Endothelial cell (in vitro differentiated cells): ENCODE results near the gene CDH26. TPM values are rescaled to one million over a fixed set of nuclear protein-coding genes. Genes with fewer than 3 reads are reported as not detected.

Experiments used
- DNase-seq: peaks from one replicate; pipeline ENCODE4 v3.0.0; 2021; ENCODE audit warnings: low spot score
- H3K27ac Mint-ChIP-seq: one replicate; pipeline ENCODE4 v1.8.0; 2021; ENCODE audit warnings: mixed read lengths, inconsistent platforms; ENCODE audit not compliant: unreplicated experiment
- H3K27me3 Mint-ChIP-seq: one replicate; pipeline ENCODE4 v1.8.0; 2021; ENCODE audit warnings: mild to moderate bottlenecking, moderate library complexity, mixed read lengths, inconsistent platforms; ENCODE audit not compliant: unreplicated experiment
- H3K36me3 Mint-ChIP-seq: one replicate; pipeline ENCODE4 v1.8.0; 2021; ENCODE audit warnings: mild to moderate bottlenecking, low read depth, mixed read lengths, inconsistent platforms; ENCODE audit not compliant: unreplicated experiment
- H3K4me1 Mint-ChIP-seq: one replicate; pipeline ENCODE4 v1.8.0; 2021; ENCODE audit warnings: mild to moderate bottlenecking, mixed read lengths, inconsistent platforms; ENCODE audit not compliant: unreplicated experiment
- H3K4me3 Mint-ChIP-seq: one replicate; pipeline ENCODE4 v1.8.0; 2021; ENCODE audit warnings: mild to moderate bottlenecking, mixed read lengths, inconsistent platforms; ENCODE audit not compliant: unreplicated experiment
- H3K9me3 Mint-ChIP-seq: one replicate; pipeline ENCODE4 v1.8.0; 2021; ENCODE audit warnings: mixed read lengths, inconsistent platforms; ENCODE audit not compliant: unreplicated experiment
- CTCF ChIP-seq: fragments of 200-600 bp; sonication (generic); IDR thresholded peaks from one replicate; pipeline ENCODE4 v1.5.0; 2021; ENCODE audit warnings: antibody characterized with exemption; ENCODE audit not compliant: unreplicated experiment
- total RNA-seq: library from RNA; stranded (reverse); fragmentation: NEBNext Ultra II Directional; extraction: Animal tissue kit (Norgen Biotek cat#: 25700); gene quantifications from one replicate; pipeline ENCODE4 v1.2.1, GENCODE V29; 2021; ENCODE audit not compliant: unreplicated experiment

Gene CDH26
- total RNA-seq, 1 donor from 2014 or later, result 5.4 TPM

GRCh38 chr20:60009318-60009717 lies 51.1 kb downstream of the CDH26 start:
- H3K27ac Mint-ChIP-seq, result no peak overlapping the region
- no peak for DNase-seq
- H3K4me1 Mint-ChIP-seq, result peaks cover 10% of the 10 kb centered on the region
- peaks cover 6% of the 10 kb centered on the region for H3K27me3 Mint-ChIP-seq
- H3K36me3 Mint-ChIP-seq, result peaks cover 6% of the 10 kb centered on the region
- no peak for TF ChIP-seq CTCF
- H3K9me3 Mint-ChIP-seq, result no peaks in the 10 kb centered on the region
- H3K4me3 Mint-ChIP-seq, result no peak overlapping the region

- H3K36me3 Mint-ChIP-seq, result peaks cover 6% of the 10 kb centered on the region
- DNase-seq, result no peak
- H3K9me3 Mint-ChIP-seq, result no peaks in the 10 kb centered on the region
- peaks cover 6% of the 10 kb centered on the region for H3K27me3 Mint-ChIP-seq
- peaks cover 10% of the 10 kb centered on the region for H3K4me1 Mint-ChIP-seq
- no peak overlapping the region for H3K4me3 Mint-ChIP-seq
- TF ChIP-seq CTCF, result peak; percentile 21
- H3K27ac Mint-ChIP-seq, result no peak overlapping the region
Measured at GRCh38 chr20:60009826-60010616, 51.8 kb downstream of the CDH26 start.

GRCh38 chr20:60010689-60011458 lies 52.7 kb downstream of the CDH26 start:
- Mint-ChIP-seq H3K36me3 (peaks cover 6% of the 10 kb centered on the region), H3K4me1 (peaks cover 7% of the 10 kb centered on the region), H3K27ac (no peak overlapping the region), H3K27me3 (peaks cover 4% of the 10 kb centered on the region), H3K4me3 (no peak overlapping the region), H3K9me3 (no peaks in the 10 kb centered on the region)
- no peak for DNase-seq
- TF ChIP-seq CTCF, result no peak

- H3K27me3 Mint-ChIP-seq, result peaks cover 2% of the 10 kb centered on the region
- no peak overlapping the region for H3K27ac Mint-ChIP-seq
- no peak for DNase-seq
- no peaks in the 10 kb centered on the region for H3K9me3 Mint-ChIP-seq
- no peak for TF ChIP-seq CTCF
- peaks cover 3% of the 10 kb centered on the region for H3K4me1 Mint-ChIP-seq
- peak overlapping the region; percentile 28 for H3K4me3 Mint-ChIP-seq
- H3K36me3 Mint-ChIP-seq, result peaks cover 6% of the 10 kb centered on the region
Measured at GRCh38 chr20:60011512-60012507, 53.6 kb downstream of the CDH26 start.
